NK-92 (cell line): ENCODE data around the gene GRIN2D.

ENCODE experiments used
- DNase-seq: peaks from one replicate; lab custom pipeline; 2025; ENCODE audit not compliant: unreplicated experiment; lab: John Stamatoyannopoulos, UW

GRIN2D gene

DNA sequence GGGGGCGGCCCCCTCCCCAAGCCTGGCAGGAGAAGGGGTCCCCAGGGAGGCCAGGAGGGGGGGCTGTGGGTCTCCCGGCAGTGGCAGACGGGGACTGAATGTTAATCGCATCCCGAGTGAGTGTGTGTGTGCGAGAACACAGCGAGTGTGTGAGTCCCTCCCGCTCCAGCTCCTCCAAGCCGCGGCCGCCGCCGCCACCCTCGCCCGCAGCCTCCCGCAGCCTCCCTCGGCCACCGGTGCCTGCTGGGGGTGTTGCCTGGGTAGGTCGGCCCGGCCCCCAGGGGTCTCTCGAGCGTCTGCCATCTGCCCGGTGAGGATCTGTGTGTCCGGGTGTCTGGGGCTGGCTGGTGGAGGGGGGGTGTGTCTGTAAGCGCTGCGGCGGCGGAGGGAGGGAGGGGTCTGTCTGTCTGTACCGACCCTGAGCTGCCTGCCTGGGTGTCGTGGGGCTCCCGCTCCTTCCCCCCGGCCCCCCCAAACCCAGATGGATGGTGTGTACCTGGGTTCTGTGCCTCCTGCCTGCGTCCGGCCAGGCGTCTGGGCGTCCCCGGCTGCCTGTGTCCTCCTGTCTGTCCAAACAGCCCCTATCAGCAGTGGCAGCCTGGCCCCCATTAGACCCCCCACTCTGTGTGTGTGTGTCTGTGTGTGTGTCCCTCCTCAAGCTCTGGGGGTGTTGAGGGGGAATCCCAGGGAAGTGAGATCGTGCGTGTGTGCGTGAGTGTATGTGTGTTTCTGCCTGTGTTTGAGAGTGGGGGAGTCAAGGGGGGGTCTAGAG, at the start of gene GRIN2D:
TSS of gene GRIN2D (plus strand) at position 110 of the 772 bp plus-strand sequence. CDS start 4,725 bp downstream, outside the sequence.
- no peak for DNase-seq

DNA sequence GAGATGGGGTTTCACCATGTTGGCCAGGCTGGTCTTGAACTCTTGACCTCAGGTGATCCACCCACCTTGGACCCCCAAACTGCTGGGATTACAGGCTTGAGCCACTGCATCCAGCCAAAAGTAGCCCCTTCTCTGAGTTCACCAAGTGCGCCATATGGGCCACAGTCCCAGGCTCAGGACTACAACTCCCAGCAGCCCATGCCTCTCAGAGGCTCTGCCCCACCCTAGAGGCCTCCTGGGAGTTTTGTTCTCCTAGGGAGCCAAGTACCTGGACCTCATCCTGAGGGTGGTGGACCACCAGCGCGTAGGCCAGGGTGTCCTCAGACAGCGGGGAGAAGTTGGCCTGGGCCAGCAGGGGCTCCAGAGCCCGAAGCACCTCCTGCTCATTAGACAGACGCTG, 48.6 kb upstream of the GRIN2D start:
- no peak for DNase-seq

DNA sequence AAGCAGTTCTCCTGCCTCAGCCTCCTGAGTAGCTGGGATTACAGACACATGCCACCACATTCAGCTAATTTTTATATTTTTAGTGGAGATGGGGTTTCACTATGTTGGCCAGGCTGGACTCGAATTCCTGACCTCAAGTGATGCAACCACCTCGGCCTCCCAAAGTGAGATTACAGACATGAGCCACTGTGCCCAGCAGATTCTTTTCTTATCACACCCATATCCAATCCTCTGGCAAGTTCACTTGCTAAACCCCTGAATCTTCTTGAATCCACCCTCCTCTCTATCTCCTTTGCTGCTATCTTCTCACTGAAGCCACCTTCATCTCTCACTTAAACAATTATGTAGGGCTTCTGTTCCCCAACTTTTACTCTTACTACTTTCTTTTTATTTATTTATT, 47.3 kb upstream of the GRIN2D start:
- DNase-seq = no peak

DNA sequence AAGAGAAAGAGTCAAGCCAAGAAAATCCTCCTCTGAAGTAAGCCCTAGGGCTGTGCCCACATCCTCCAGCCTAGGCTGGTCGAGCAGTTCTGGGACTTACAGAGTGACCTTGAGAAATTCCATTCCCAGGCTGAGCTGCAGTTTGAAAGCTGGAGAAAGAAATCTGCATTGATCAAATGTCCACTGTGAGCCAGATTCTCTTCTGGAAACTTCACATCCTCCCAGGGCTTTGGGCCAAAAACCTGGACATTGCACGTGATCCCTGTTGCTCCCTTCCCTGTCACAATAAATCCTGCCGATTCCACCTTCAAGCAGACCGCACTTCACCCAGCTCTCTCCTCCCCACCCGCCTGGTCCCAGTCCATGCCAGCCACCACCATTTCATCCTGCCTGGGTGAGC, 45.4 kb upstream of the GRIN2D start:
- no peak for DNase-seq

DNA sequence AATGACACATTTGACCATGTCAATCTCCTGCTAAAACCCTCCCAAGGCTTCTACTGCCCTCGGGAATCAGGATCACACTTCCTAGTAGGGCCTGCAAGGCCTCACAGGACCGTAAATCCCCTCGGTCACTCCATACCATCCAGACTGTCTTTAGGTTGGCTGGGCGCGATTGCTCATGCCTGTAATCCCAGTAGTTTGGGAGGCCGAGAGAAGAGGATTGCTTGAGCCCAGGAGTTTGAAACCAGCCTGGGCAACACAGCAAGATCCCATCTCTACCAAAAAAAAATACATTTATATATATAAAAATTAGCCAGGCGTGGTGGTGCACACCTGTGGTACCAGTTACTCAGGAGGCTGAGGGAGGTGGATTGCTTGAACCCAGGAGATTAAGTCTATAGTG, 44.7 kb upstream of the GRIN2D start:
- no peak for DNase-seq

DNA sequence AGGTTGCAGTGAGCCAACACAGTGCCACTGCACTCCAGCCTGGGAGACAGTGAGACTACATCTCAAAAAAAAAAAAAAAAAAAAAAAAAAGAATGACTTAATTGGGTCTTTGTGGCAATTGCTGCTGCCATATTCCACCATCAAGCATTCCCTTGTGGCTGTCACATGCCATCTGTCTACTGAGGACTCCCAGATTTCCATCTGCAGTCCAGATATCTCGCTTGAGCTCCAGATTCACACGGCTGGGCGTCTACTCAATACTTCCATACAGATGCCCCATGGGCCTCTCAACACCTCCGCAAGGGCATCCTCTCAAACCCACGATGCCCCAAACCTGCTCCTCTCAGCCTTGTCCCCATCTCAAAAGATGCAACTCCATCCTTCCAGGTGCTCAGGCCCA, 42.6 kb upstream of the GRIN2D start:
- DNase-seq = no peak

DNA sequence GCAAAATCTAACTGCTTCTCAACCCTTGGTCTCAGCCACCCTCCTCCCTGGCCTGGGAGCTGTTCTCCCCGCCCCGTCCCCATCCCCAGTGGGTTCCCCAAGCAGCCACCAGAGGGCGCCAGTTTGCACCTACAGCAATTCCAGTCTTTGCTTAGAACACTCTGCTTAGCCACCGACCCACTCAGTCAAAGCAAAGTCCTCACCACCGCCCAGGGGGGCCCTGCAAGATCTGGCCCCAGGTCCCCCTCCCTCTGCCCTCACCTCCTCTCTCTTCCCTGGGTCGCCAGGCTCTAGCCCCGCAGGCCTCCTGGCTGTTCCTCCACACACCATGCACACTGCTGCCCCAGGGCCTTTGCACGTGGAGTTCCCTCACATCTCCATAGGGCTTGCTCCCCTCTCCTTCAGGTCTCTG, 42.1 kb upstream of the GRIN2D start:
- DNase-seq = no peak

DNA sequence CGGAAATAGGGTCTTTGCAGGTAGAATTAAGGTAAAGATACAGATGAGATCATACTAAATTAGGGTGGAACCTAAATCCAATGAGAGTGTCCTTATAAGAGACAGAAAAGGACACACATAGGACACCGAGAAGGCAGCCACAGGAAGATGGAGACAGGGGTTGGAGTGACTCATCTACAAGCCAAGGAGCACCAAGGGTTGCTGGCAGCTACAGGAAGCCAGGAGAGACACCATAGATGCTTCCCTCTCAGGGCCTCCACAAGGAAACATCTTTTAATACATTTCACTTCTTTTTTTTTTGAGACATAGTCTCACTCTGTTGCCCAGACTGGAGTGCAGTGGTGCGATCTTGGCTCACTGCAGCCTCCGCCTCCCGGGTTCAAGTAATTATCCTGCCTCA, 39.8 kb upstream of the GRIN2D start:
- DNase-seq = no peak

DNA sequence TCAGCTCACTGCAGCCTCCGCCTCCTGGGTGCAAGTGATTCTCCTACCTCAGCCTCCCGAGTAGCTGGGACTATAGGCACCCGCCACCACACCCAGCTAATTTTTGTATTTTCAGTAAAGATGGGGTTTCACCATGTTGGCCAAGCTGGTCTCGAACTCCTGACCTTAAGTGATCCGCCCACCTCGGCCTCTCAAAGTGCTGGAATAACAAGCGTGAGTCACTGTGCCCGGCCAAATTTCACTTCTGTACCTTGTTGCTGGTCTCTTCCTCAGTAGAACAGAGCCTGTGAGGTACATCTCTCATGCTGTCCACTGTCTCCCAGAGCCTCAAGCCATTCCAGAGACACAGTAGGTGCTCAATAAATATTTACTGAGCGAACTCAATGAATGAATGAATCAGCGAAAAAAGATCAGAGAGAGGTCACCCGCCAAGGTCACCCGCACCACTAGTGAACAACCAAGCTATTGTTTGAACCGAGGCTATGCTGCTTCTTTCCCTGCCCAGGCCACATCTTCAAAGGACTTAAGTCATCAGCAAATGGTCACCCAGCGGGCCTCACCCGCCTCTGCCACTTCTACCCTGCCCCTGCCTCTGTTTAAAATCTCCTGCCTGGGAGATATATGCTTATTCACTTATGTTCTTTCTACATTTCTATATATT, 39.0 kb upstream of the GRIN2D start:
- no peak for DNase-seq

DNA sequence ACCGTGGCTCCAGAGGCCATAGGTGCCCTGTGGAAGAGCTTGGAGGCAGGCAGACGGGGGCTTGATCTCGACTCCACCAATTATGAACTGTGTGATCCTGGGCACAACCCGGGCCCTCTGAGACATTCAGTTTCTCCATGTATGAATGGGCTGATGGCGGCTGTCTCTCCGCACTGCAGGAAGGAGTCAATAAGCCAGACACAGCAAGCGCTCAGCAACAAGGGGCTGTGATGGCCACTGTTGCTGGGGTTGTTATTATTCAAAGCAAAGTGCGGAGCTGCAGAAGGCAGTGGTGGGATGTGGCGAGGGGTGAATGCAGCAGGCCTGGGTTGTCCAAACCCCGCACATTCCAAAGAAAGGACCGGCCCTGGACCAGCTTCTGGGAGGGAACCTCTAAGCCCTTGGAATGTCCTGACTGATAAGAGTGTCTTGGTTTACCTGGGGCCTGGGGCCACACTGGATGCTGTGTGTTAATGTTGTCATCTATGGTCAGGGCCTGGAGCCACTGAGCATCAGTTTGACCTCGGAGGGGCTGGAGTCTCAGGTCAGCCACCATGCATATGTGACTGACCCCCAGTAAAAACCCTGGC, 38.0 kb upstream of the GRIN2D start:
- DNase-seq = no peak

DNA sequence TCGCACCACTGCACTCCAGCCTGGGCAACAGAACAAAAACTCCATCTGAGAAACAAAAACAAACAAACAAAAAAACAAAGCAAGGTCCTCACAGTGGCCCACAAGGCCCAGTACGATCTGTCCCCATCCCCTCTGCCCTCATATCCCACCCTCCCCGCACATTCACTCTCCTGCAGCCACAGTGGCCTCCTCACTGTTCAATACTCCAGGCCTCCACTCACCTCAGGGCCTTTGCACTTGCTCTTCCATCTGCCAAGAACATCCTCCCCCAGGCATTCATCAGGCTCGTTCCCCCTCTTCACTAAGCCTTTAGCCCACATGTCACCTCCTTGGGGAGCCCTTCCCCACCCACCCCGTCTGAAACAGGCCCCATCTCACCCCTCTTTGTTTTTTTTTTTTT, 34.3 kb upstream of the GRIN2D start:
- DNase-seq = no peak

DNA sequence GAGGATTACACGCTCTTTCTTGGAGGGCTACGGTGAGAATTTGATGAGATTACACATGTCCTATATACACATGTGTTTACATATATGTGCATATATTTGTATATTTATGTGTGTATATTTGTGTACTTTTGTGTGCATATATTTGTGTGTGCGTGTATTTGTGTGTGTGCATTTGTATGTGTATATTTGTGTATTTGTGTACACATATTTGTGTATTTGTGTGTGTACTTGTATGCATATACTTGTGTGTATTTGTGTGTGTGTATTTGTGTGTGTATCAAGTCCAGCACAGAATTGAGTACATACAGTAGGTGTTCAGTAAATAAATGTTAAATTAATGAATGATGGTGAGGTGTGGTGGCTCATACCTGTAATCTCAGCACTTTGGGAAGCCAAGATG, 31.6 kb upstream of the GRIN2D start:
- no peak for DNase-seq

DNA sequence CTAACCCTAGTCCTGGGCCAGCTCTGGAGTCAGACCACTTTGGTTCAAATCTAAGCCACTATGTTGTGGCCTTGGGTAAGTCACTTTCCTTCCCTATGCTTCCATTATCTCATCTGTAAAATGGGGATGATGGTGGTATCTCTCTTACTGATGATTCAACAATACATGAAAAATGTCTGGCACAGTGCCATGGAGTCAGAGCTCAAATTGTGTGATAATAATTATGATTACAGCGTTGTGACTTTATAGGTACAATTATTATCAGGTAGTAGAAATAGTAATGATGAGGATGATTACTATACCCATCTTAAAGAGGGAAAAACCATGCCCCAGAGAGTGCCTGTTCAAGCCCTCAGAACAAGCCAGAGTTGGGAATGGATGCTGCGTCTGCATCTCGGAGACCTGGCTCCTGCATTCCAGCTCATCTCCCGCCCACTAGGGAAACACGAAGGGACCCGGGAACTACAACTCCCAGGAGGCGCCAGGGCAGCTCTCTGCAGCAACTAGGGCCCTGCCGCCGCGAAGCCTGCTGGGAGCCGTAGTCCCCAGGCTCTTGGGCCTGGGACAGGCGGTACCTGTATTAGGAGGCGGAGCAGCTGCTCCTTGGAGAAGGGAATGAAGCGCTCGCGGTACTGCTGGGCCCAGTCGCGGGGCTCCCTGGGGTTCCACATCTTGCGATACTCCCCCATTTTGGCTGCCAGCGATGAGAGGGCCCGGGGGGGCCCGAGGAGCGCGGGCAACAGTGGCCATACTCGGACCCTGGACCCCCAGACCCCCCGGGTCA, 30.6 kb upstream of the GRIN2D start:
- no peak for DNase-seq

DNA sequence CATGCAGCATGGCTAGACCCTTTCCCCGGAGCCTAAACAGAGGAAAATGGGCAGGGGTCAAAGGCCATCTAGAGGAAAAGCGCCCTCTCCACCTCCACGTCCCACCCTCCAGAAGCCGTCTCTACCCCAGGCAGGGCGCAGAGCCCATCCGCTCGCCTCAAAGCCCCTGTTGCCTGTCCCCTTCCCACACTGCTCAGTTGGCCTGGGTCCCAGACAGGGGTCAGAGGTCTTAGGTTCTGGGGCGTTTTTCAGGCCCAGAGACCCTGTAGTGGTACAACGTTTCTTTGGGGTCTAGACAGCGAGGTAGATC, 30.0 kb upstream of the GRIN2D start:
- no peak for DNase-seq

DNA sequence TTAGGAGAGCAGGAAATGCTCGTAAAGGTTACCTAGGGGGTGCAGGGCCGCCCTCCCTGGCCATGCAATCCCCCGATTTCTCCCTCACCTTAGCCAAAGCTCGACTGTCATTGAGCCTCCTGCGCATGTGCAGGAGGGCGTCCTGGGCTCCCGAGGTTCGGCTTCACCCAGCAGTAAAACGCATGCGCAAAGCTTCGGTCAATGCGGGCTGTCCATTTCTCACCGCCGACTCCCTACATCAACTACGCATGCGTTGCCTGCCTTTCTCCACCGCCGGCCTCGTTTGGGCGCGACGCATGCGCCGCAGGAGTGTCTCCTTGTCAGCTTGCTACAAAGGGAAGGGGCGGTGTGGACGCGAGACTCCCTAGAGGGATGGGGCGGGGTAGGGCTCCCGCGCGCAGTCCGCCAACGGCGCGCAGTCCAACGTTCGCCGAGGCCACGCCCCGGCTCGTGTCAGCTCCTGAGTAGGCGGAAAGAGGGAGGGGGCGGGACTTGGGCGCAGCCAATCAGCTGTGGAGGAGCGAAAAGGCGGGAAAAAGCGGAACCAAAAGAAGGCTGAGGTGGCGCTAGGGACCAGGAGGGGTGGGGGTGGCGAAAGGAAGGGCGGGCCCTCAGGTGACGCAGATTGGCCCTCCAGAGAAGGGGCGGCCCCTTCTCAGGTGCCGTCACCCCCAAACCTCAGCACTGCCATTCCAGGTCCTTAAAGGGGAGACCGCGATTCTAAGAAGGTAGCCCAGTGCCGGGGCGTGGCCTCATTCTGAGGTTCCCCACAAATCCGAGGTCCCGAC, 29.5 kb upstream of the GRIN2D start, which contains the start of the genes SYNGR4 and TMEM143:
TSS of gene SYNGR4 (plus strand) at position 558 of the 788 bp plus-strand sequence. CDS start 1,476 bp downstream, outside the sequence.
TSS of gene TMEM143 (minus strand) at position 131 of the 788 bp plus-strand sequence. CDS start at position 111, 20 bp downstream.
- DNase-seq = peak; percentile 93

DNA sequence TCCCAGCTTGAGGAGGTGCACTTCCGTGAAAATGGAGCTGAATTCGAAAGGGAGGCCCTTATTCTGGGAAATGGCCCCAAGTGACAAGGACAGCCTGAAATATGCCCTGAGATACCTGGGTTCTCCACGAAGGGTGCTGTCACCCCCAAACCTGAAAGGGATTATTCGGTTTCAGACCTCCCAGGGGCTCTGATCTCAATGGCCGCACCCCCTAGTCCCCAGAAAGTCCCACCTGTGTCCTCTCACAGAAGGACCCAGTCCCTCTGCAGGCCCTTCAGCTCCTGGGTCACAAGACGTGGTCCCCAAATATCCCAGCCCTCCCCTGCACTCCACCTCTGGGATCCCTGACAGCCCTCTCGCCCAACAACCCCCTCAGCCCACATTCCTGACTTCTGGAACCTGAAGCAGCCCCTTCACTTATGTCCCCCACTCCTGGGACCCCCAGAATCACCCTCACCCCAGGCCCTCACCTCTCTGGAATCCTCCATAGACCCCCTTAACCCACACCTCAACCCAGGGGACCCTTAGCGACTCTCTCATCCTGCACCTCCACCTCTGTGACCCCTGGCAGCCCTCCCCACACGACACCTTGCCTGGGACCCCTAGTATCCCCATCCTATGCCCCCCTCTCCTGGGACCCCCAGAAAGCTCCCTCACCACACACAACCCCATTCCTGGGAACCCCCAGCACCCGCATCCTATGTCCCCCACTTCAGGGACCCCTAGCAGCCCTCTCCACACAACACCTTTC, 28.7 kb upstream of the GRIN2D start:
- DNase-seq = no peak

DNA sequence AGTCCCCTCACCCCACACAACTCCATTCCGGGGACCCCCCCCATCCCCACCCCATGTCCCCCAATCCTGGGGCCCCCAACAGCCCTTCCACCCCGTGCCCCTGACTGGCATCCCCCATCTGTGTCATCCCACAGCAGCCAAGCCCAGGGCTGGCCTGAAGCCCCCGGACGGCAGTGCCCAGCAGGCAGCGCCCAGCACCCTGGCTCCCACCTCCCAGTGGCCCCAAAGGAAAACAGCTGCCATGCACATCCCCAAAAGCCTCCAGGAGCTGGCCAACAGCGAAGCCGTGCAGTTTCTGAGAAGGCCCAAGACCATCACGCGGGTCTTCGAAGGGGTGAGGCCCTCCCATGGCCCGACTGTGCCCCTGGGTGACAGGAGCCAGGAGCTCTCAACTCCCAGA, 27.9 kb upstream of the GRIN2D start:
- DNase-seq = no peak

DNA sequence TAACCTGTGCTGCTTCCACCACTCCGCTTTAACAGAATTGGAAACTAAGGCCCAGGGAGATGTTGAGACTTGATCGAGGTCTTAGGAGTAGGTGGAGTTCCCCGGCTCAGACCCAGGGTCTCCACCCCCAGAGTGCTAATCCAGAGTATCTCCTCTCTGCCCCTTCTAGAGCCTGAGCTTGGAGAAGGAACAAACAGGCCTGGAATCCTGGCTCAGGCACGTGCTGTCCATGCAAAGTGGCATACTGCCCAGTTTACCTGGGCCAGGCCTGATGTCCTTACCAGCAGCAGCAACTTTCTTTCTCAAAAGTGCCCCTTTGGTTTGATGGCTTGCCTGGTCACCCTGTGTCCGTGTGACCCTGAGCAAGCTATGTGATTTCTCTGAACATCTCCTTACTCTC, 25.6 kb upstream of the GRIN2D start:
- no peak for DNase-seq

DNA sequence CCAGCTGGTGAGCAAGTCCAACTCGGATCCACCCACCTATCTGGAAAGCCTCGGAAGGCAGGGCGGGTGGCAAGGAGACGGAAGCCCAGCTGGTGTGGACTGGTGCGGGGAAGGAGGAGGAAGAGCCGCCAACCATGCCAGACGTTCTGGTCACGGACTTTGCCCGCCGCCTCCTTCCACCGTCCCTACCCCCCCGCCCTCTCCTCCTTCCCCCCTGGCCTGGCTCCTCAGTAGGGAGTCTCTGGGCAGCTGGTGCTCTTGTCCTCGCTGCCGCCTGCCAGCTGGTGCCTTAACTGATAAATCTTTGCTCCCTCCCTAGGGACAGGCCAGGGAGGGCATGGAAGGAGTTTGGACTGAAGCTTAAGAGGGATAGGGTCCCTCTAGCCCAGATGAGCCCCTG, 24.5 kb upstream of the GRIN2D start:
- DNase-seq = no peak

DNA sequence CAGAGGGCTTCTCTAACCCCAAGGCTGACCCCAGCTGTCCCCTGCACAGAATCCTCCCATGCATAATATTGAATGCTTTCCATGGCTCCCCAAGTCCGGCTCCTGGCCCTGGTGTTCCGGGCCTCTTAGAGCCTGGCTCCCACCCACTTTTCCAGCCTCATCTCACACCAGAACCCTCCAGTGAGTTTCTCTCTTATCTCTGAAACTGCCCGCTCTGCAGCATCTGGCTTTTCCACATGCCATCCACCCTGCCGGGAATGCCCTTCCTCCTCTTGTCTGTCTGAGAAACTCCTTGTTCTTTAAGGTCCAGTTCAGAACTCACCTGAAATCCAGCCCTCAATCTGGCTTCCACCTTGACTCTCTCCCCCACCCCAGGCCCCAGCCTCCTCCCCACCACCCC, 22.5 kb upstream of the GRIN2D start:
- DNase-seq = no peak
